MM.1S (cell line): ENCODE measurements around the gene GSN.

Source experiments
- DNase-seq: peaks from one replicate; pipeline ENCODE4 v3.0.0-alpha.2; 2015
- H2AFZ ChIP-seq: fragments of 300-600 bp; sonication (generic); 2 replicates; pipeline ENCODE4 v1.6.0; 2016; ENCODE audit warnings: antibody characterized with exemption, low read length
- H3F3A ChIP-seq: fragments of 300-600 bp; sonication (generic); 2 replicates; pipeline ENCODE4 v1.6.1; 2016; ENCODE audit warnings: mild to moderate bottlenecking, antibody characterized with exemption, low read length, moderate library complexity, mixed read lengths; ENCODE audit not compliant: insufficient read depth
- H3K27ac ChIP-seq: fragments of 300-600 bp; sonication (generic); 2 replicates; pipeline ENCODE4 v1.5.1; 2016; ENCODE audit warnings: mild to moderate bottlenecking, low read length
- H3K27me3 ChIP-seq: fragments of 300-600 bp; sonication (generic); replicated peaks from 2 replicates; pipeline ENCODE4 v1.6.0; 2016; ENCODE audit warnings: low read length; ENCODE audit not compliant: insufficient read depth
- H3K36me3 ChIP-seq: fragments of 300-600 bp; sonication (generic); replicated peaks from 2 replicates; pipeline ENCODE4 v1.6.1; 2016; ENCODE audit warnings: mild to moderate bottlenecking, low read length, mixed read lengths; ENCODE audit not compliant: insufficient read depth
- H3K4me1 ChIP-seq: fragments of 300-600 bp; sonication (generic); 2 replicates; pipeline ENCODE4 v1.6.1; 2016; ENCODE audit warnings: low read length, mixed read lengths
- H3K4me2 ChIP-seq: fragments of 300-600 bp; sonication (generic); 2 replicates; pipeline ENCODE4 v1.6.0; 2016; ENCODE audit warnings: low read depth, low read length
- H3K4me3 ChIP-seq: fragments of 300-600 bp; sonication (generic); 2 replicates; pipeline ENCODE4 v1.5.1; 2016; ENCODE audit warnings: low read length, mixed read lengths
- H3K79me2 ChIP-seq: fragments of 300-600 bp; sonication (generic); 2 replicates; pipeline ENCODE4 v1.6.1; 2016; ENCODE audit warnings: mixed run types, low read length, mixed read lengths
- H3K9ac ChIP-seq: fragments of 300-600 bp; sonication (generic); 2 replicates; pipeline ENCODE4 v1.6.1; 2016; ENCODE audit warnings: low read length, mixed read lengths
- H3K9me2 ChIP-seq: fragments of 300-600 bp; sonication (generic); replicated peaks from 2 replicates; pipeline ENCODE4 v1.6.1; 2016; ENCODE audit warnings: mild to moderate bottlenecking, low read length, mixed read lengths; ENCODE audit not compliant: insufficient read depth
- H3K9me3 ChIP-seq: fragments of 300-600 bp; sonication (generic); replicated peaks from 2 replicates; pipeline ENCODE4 v1.6.1; 2016; ENCODE audit warnings: mild to moderate bottlenecking, low read length, mixed read lengths; ENCODE audit not compliant: insufficient read depth
- H4K20me1 ChIP-seq: fragments of 300-600 bp; sonication (generic); 2 replicates; pipeline ENCODE4 v1.6.1; 2016; ENCODE audit warnings: mild to moderate bottlenecking, low read length, moderate library complexity, mixed read lengths; ENCODE audit not compliant: insufficient read depth
- CTCF ChIP-seq: fragments of 300-600 bp; sonication (generic); IDR thresholded peaks from 2 replicates; pipeline ENCODE4 v1.5.1; 2016; ENCODE audit warnings: antibody characterized with exemption, low read length, mixed read lengths
- EZH2 ChIP-seq: fragments of 300-600 bp; sonication (generic); optimal IDR thresholded peaks from 2 replicates; pipeline ENCODE3; 2017; ENCODE audit warnings: low read depth, mild to moderate bottlenecking, antibody characterized with exemption, low read length, mixed read lengths
- EZH2phosphoT487 ChIP-seq: fragments of 300-600 bp; sonication (generic); IDR thresholded peaks from 2 replicates; pipeline ENCODE4 v1.6.1; 2018; ENCODE audit warnings: antibody characterized with exemption, low read length

Gene GSN

GRCh38 chr9:121275781-121276658 lies 8.1 kb downstream of the GSN start:
- Histone ChIP-seq H3K4me3 (no peak overlapping the region), H3K27me3 (no peaks in the 10 kb centered on the region), H3K4me2 (no peak overlapping the region), H3K9me3 (no peaks in the 10 kb centered on the region), H3K79me2 (no peaks in the 10 kb centered on the region), H3K9ac (no peak overlapping the region), H4K20me1 (no peaks in the 10 kb centered on the region), H2AFZ (no peak overlapping the region), H3F3A (no peaks in the 10 kb centered on the region), H3K4me1 (no peaks in the 10 kb centered on the region), H3K36me3 (no peaks in the 10 kb centered on the region), H3K27ac (no peak overlapping the region), H3K9me2 (no peaks in the 10 kb centered on the region)
- TF ChIP-seq EZH2phosphoT487: no peak
- TF ChIP-seq EZH2: no peak
- TF ChIP-seq CTCF: no peak
- no peak for DNase-seq

GRCh38 chr9:121277026-121277425 lies 9.1 kb downstream of the GSN start:
- TF ChIP-seq CTCF: no peak
- no peak for TF ChIP-seq EZH2
- Histone ChIP-seq H3K4me3 (no peak overlapping the region), H3K9me3 (no peaks in the 10 kb centered on the region), H4K20me1 (no peaks in the 10 kb centered on the region), H3K4me2 (no peak overlapping the region), H3K27ac (no peak overlapping the region), H3F3A (no peaks in the 10 kb centered on the region), H3K36me3 (no peaks in the 10 kb centered on the region), H2AFZ (no peak overlapping the region), H3K4me1 (0 out of 2 replicates have a peak, but pooled peaks cover 5% of the 10 kb centered on the region), H3K79me2 (no peaks in the 10 kb centered on the region), H3K27me3 (no peaks in the 10 kb centered on the region), H3K9ac (no peak overlapping the region), H3K9me2 (no peaks in the 10 kb centered on the region)
- DNase-seq: no peak

GRCh38 chr9:121277518-121278295 lies 9.7 kb downstream of the GSN start:
- no peaks in the 10 kb centered on the region for H3K9me3 ChIP-seq
- no peaks in the 10 kb centered on the region for H3K36me3 ChIP-seq
- H3K9me2 ChIP-seq: no peaks in the 10 kb centered on the region
- H3F3A ChIP-seq: no peaks in the 10 kb centered on the region
- TF ChIP-seq CTCF: no peak
- TF ChIP-seq EZH2phosphoT487: no peak
- TF ChIP-seq EZH2: no peak
- H4K20me1 ChIP-seq: no peaks in the 10 kb centered on the region
- no peak overlapping the region for H2AFZ ChIP-seq
- H3K4me1 ChIP-seq: 0 out of 2 replicates have a peak, but pooled peaks cover 5% of the 10 kb centered on the region
- no peaks in the 10 kb centered on the region for H3K79me2 ChIP-seq
- H3K4me3 ChIP-seq: no peak overlapping the region
- no peak for DNase-seq
- H3K9ac ChIP-seq: no peak overlapping the region
- H3K27ac ChIP-seq: no peak overlapping the region
- H3K4me2 ChIP-seq: no peak overlapping the region
- no peaks in the 10 kb centered on the region for H3K27me3 ChIP-seq
